Vagina (tissue), 2 donors: ENCODE measurements around the gene KMT2A.

Source experiments
- CTCF ChIP-seq, 3 experiments: fragments of 450-650 bp in 2 of 3; fragments of 200-600 bp in 1 of 3; sonication (generic) in 1 of 3; IDR thresholded peaks; one replicate each; pipeline ENCODE4 v1.5.1; 2017 to 2019; ENCODE audit warnings: antibody characterized with exemption in 3 of 3, mild to moderate bottlenecking in 2 of 3, moderate library complexity in 2 of 3
- POLR2A ChIP-seq, 2 donors: fragments of 450-650 bp; IDR thresholded peaks; one replicate each; pipeline ENCODE4 v1.6.1; 2017; ENCODE audit warnings: antibody characterized with exemption in 2 of 2, mild to moderate bottlenecking in 2 of 2, moderate library complexity in 2 of 2

DNA sequence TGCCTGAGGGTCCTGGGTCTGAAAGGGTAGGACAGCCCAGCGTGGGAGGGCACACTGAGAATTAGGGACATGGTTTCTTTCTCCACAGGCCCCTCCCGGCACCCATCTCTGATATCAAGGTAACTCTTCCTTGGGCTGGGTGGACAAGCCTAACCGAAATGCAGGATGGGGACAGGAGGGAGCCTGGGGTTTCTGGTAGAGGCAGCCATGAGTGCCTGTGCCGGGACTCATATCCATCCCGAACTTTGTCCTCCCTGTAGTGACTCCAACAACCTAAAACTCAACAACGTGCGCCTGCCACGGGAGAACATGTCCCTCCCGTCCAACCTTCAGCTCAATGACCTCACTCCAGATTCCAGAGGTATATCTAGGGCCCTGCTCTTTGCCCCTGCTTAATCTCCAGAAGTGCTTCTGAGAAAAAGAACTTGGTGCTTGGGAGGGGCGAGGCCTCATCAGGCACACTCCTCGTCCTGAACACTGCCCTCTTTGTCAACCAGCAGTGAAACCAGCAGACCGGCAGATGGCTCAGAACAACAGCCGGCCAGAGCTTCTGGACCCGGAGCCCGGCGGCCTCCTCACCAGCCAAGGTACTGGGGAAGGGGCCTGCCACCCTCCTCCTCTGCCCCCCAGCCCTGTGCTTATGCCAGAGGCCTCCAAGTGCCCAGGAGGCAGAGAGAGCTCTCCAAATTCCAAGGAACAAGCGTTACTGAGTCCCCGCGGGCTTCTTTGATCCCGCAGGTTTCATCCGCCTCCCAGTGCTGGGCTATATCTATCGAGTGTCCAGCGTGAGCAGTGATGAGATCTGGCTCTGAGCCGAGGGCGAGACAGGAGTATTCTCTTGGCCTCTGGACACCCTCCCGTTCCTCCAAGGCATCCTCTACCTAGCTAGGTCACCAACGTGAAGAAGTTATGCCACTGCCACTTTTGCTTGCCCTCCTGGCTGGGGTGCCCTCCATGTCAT, 97.8 kb downstream of the KMT2A start:
- TF ChIP-seq CTCF (IDR thresholded peaks at IDR 0.05): no peak
- TF ChIP-seq POLR2A (IDR thresholded peaks at IDR 0.05): no peak
